DOHH2 (cell line): ENCODE measurements around the gene SH3D19.

Experiments
- H3F3A ChIP-seq: fragments of 200-600 bp; sonication (generic), shearing (Covaris generic); 2 replicates; pipeline ENCODE4 v1.6.0; 2016; ENCODE audit warnings: antibody characterized with exemption, mild to moderate bottlenecking; ENCODE audit not compliant: control insufficient read depth, insufficient read depth
- H3K27ac ChIP-seq: fragments of 200-600 bp; sonication (generic); 2 replicates; pipeline ENCODE4 v1.5.1; 2014; ENCODE audit warnings: low read depth, mild to moderate bottlenecking, low read length, moderate library complexity
- H3K27me3 ChIP-seq: fragments of 200-600 bp; sonication (generic); 2 replicates; pipeline ENCODE4 v1.6.1; 2014; ENCODE audit warnings: mild to moderate bottlenecking, low read length, mixed read lengths; ENCODE audit not compliant: control insufficient read depth
- H3K36me3 ChIP-seq: fragments of 200-600 bp; sonication (generic); 2 replicates; pipeline ENCODE4 v1.6.1; 2014; ENCODE audit warnings: mild to moderate bottlenecking, low read length, moderate library complexity, mixed read lengths; ENCODE audit not compliant: control insufficient read depth
- H3K4me1 ChIP-seq: fragments of 200-600 bp; sonication (generic); 2 replicates; pipeline ENCODE4 v1.6.1; 2014; ENCODE audit warnings: mild to moderate bottlenecking, low read length, mixed read lengths; ENCODE audit not compliant: control insufficient read depth
- H3K4me2 ChIP-seq: fragments of 200-600 bp; sonication (generic); 2 replicates; pipeline ENCODE4 v1.6.0; 2014; ENCODE audit warnings: mild to moderate bottlenecking, low read length, moderate library complexity
- H3K4me3 ChIP-seq: fragments of 200-600 bp; sonication (generic); 2 replicates; pipeline ENCODE4 v1.5.1; 2014; ENCODE audit warnings: mild to moderate bottlenecking, low read length, mixed read lengths
- H3K79me2 ChIP-seq: fragments of 200-600 bp; sonication (generic); 2 replicates; pipeline ENCODE4 v1.6.1; 2014; ENCODE audit warnings: mild to moderate bottlenecking, low read length, mixed read lengths; ENCODE audit not compliant: control insufficient read depth
- H3K9me2 ChIP-seq: fragments of 200-600 bp; sonication (generic); replicated peaks from 2 replicates; pipeline ENCODE4 v1.6.1; 2014; ENCODE audit warnings: mild to moderate bottlenecking, low read length, mixed read lengths; ENCODE audit not compliant: control insufficient read depth
- H3K9me3 ChIP-seq: fragments of 200-600 bp; sonication (generic); 2 replicates; pipeline ENCODE4 v1.6.1; 2014; ENCODE audit warnings: antibody characterized with exemption, low read length, mixed read lengths; ENCODE audit not compliant: control insufficient read depth, insufficient read depth
- H4K20me1 ChIP-seq: fragments of 200-600 bp; sonication (generic); 2 replicates; pipeline ENCODE4 v1.6.0; 2014; ENCODE audit warnings: low read depth, mild to moderate bottlenecking, antibody characterized with exemption, low read length, moderate library complexity; ENCODE audit not compliant: control insufficient read depth, insufficient read depth
- CTCF ChIP-seq: fragments of 200-600 bp; sonication (generic); IDR thresholded peaks from one replicate; pipeline ENCODE4 v1.5.1; 2014; ENCODE audit warnings: antibody characterized with exemption, mild to moderate bottlenecking, low read depth, low read length; ENCODE audit not compliant: poor library complexity, severe bottlenecking
- EZH2phosphoT487 ChIP-seq: fragments of 200-600 bp; sonication (generic); IDR thresholded peaks from 2 replicates; pipeline ENCODE4 v1.6.1; 2017; ENCODE audit warnings: borderline replicate concordance, mild to moderate bottlenecking, antibody characterized with exemption, low read length, moderate library complexity, mixed read lengths

Gene SH3D19

DNA sequence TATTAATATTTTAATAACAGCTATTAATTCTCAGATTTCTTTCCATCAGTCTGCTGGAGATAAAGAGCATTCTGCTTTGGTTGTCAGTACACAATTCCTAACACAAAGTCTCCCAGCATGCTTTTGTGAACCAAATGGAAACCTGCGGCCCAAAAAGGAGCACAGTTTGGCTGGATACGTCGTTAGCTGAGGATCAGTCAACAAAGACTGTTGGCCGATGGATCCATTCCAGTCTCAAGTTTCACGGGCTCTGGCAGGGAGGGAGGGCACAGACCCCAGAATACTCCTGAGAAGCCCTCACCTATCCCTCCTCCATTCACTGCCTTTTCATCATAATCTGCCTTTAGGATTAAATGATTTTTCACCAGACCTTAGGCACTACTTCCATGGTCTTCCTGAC lies 74.7 kb downstream of the SH3D19 start:
- Histone ChIP-seq H4K20me1 (no peaks in the 10 kb centered on the region), H3K9me2 (no peaks in the 10 kb centered on the region), H3K27ac (no peak overlapping the region), H3K4me1 (no peaks in the 10 kb centered on the region), H3K79me2 (no peaks in the 10 kb centered on the region), H3K27me3 (no peaks in the 10 kb centered on the region), H3K9me3 (no peaks in the 10 kb centered on the region), H3F3A (no peaks in the 10 kb centered on the region), H3K4me2 (no peak overlapping the region), H3K4me3 (no peak overlapping the region), H3K36me3 (no peaks in the 10 kb centered on the region)
- TF ChIP-seq CTCF: no peak
- no peak for TF ChIP-seq EZH2phosphoT487

GRCh38 chr4:151248519-151248918 lies 76.9 kb downstream of the SH3D19 start:
- no peak overlapping the region for H3K4me3 ChIP-seq
- H3K9me2 ChIP-seq: no peaks in the 10 kb centered on the region
- no peaks in the 10 kb centered on the region for H3K9me3 ChIP-seq
- no peaks in the 10 kb centered on the region for H3K27me3 ChIP-seq
- TF ChIP-seq EZH2phosphoT487: no peak
- TF ChIP-seq CTCF: no peak
- H3K27ac ChIP-seq: no peak overlapping the region
- H4K20me1 ChIP-seq: no peaks in the 10 kb centered on the region
- no peak overlapping the region for H3K4me2 ChIP-seq
- H3F3A ChIP-seq: no peaks in the 10 kb centered on the region
- H3K79me2 ChIP-seq: no peaks in the 10 kb centered on the region
- no peaks in the 10 kb centered on the region for H3K36me3 ChIP-seq
- H3K4me1 ChIP-seq: no peaks in the 10 kb centered on the region

DNA sequence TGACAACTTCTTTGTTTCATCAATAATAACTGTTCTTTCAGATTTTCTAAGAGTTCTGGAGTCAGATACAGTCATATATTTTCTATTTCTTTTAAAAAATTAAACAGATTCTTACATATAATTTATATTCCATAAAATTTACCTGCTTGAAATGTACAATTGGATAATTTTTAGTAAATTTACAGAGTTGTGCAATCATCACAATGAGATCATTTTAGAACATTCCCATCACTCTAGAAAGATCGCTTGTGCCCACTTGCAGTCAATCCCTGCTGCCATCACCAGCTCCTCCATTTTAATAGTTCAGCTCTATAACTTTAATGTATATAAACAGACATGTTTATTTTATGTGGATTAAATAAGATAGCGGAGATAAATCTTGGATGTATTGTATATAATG lies 78.0 kb downstream of the SH3D19 start:
- Histone ChIP-seq H3K4me1 (no peaks in the 10 kb centered on the region), H3K27me3 (peaks cover 3% of the 10 kb centered on the region; the same call in 1 of the 2 replicates), H3F3A (no peaks in the 10 kb centered on the region), H3K79me2 (no peaks in the 10 kb centered on the region), H3K36me3 (no peaks in the 10 kb centered on the region), H3K4me3 (no peak overlapping the region), H3K4me2 (no peak overlapping the region), H3K9me3 (no peaks in the 10 kb centered on the region), H3K9me2 (no peaks in the 10 kb centered on the region), H3K27ac (no peak overlapping the region), H4K20me1 (no peaks in the 10 kb centered on the region)
- no peak for TF ChIP-seq CTCF
- TF ChIP-seq EZH2phosphoT487: no peak

GRCh38 chr4:151246742-151247141 lies 78.7 kb downstream of the SH3D19 start:
- TF ChIP-seq EZH2phosphoT487 (no peak), CTCF (no peak)
- no peaks in the 10 kb centered on the region for H3F3A ChIP-seq
- no peaks in the 10 kb centered on the region for H3K9me3 ChIP-seq
- no peaks in the 10 kb centered on the region for H4K20me1 ChIP-seq
- H3K4me1 ChIP-seq: no peaks in the 10 kb centered on the region
- no peaks in the 10 kb centered on the region for H3K36me3 ChIP-seq
- no peak overlapping the region for H3K4me2 ChIP-seq
- no peaks in the 10 kb centered on the region for H3K9me2 ChIP-seq
- H3K27me3 ChIP-seq: peaks cover 7% of the 10 kb centered on the region; the same call in 1 of the 2 replicates
- H3K27ac ChIP-seq: no peak overlapping the region
- no peak overlapping the region for H3K4me3 ChIP-seq
- H3K79me2 ChIP-seq: no peaks in the 10 kb centered on the region
